SK-N-SH (cell line): ENCODE results near the gene SLC38A6. TPM values are rescaled to one million over a fixed set of nuclear protein-coding genes. Genes with fewer than 3 reads are reported as not detected.
"Not testable (repeated sequence)": the region's sequence is repeated elsewhere in the genome, so short reads cannot be mapped to it uniquely, and the experiment has no call there.

ENCODE experiments used
- CTCF ChIA-PET: fragments of 300-600, 350-600 bp; formaldehyde crosslinking; extraction: SDS; loops from one replicate; lab custom pipeline; 2021; lab: Yijun Ruan, JAX
- POLR2A ChIA-PET: fragments of 350-600 bp; sonication (Branson Sonifier 250); formaldehyde crosslinking; extraction: SDS; loops from one replicate; lab custom pipeline; 2020; ENCODE audit warnings: antibody characterized with exemption, inconsistent platforms; lab: Yijun Ruan, JAX
- DNase-seq: peaks from one replicate; pipeline ENCODE4 v3.0.0; 2012
- H2AFZ ChIP-seq: fragments of 200-600 bp; sonication (generic); 2 replicates; pipeline ENCODE4 v1.8.1; 2016; ENCODE audit warnings: antibody characterized with exemption, mild to moderate bottlenecking, low read depth
- H3F3A ChIP-seq: fragments of 200-600 bp; sonication (generic); replicated peaks from 2 replicates; pipeline ENCODE3; 2016; ENCODE audit warnings: antibody characterized with exemption, mild to moderate bottlenecking; ENCODE audit not compliant: insufficient read depth
- H3K27ac ChIP-seq, 2 experiments: fragments of 200-500 bp in 1 of 2; fragments of 200-600 bp in 1 of 2; sonication (Bioruptor generic) in 1 of 2; sonication (generic), shearing (Covaris generic) in 1 of 2; 2 replicates each; pipeline versions ENCODE4 v1.5.1 to v1.6.1; 2014 to 2016; ENCODE audit warnings: low read depth in 2 of 2, inconsistent platforms in 1 of 2, low read length in 1 of 2, mild to moderate bottlenecking in 1 of 2, mixed read lengths in 1 of 2
- H3K27me3 ChIP-seq: fragments of 200-600 bp; sonication (generic), shearing (Covaris generic); 2 replicates; pipeline ENCODE4 v1.6.1; 2016; ENCODE audit warnings: mixed run types; ENCODE audit not compliant: insufficient read depth
- H3K36me3 ChIP-seq, 2 experiments: fragments of 200-500 bp in 1 of 2; fragments of 200-600 bp in 1 of 2; sonication (Bioruptor generic) in 1 of 2; sonication (generic) in 1 of 2; replicated peaks in 1 of 2; 2 replicates each; pipeline versions ENCODE3 to v1.5.1; 2014 to 2016; ENCODE audit warnings: low read length in 1 of 2, mild to moderate bottlenecking in 1 of 2; ENCODE audit not compliant: insufficient read depth in 2 of 2, control insufficient read depth in 1 of 2
- H3K4me1 ChIP-seq, 2 experiments: fragments of 200-500 bp in 1 of 2; fragments of 200-600 bp in 1 of 2; sonication (Bioruptor generic) in 1 of 2; sonication (generic), shearing (Covaris generic) in 1 of 2; 2 replicates each; pipeline versions ENCODE4 v1.5.1 to v1.6.1; 2014 to 2016; ENCODE audit warnings: low read depth in 1 of 2, low read length in 1 of 2, mixed run types in 1 of 2; ENCODE audit not compliant: insufficient read depth in 2 of 2, control insufficient read depth in 1 of 2
- H3K4me2 ChIP-seq: fragments of 200-600 bp; sonication (generic), shearing (Covaris generic); 2 replicates; pipeline ENCODE4 v1.6.1; 2017; ENCODE audit warnings: mixed run types
- H3K4me3 ChIP-seq, 2 experiments: fragments of 200-500 bp in 1 of 2; fragments of 200-600 bp in 1 of 2; sonication (Bioruptor generic) in 1 of 2; sonication (generic), shearing (Covaris generic) in 1 of 2; 2 replicates each; pipeline versions ENCODE4 v1.5.1 to v1.8.1; 2014 to 2016; ENCODE audit warnings: low read depth in 2 of 2, inconsistent platforms in 1 of 2, low read length in 1 of 2, mild to moderate bottlenecking in 1 of 2, mixed read lengths in 1 of 2, moderate library complexity in 1 of 2
- H3K79me2 ChIP-seq: fragments of 200-600 bp; sonication (generic); 2 replicates; pipeline ENCODE4 v1.8.1; 2017; ENCODE audit warnings: mild to moderate bottlenecking; ENCODE audit not compliant: insufficient read depth
- H3K9ac ChIP-seq: fragments of 200-600 bp; sonication (generic); 2 replicates; pipeline ENCODE4 v1.6.1; 2017; ENCODE audit warnings: mixed run types
- H3K9me2 ChIP-seq: fragments of 200-600 bp; sonication (generic); 2 replicates; pipeline ENCODE4 v1.6.1; 2017; ENCODE audit warnings: mixed run types
- H3K9me3 ChIP-seq: fragments of 200-600 bp; sonication (generic); 2 replicates; pipeline ENCODE4 v1.6.1; 2017; ENCODE audit warnings: mixed run types, mild to moderate bottlenecking, moderate library complexity
- H4K20me1 ChIP-seq: fragments of 200-600 bp; sonication (generic); 2 replicates; pipeline ENCODE4 v1.6.1; 2017; ENCODE audit warnings: mild to moderate bottlenecking, mixed run types; ENCODE audit not compliant: insufficient read depth
- CHD2 ChIP-seq: fragments of 150-350 bp; IDR thresholded peaks from 2 replicates; pipeline ENCODE4 v1.6.1; 2018; ENCODE audit warnings: low read length; ENCODE audit not compliant: partially characterized antibody
- EZH2phosphoT487 ChIP-seq: fragments of 200-600 bp; sonication (generic); IDR thresholded peaks from 2 replicates; pipeline ENCODE4 v1.6.1; 2017; ENCODE audit warnings: low read depth, mixed run types, mild to moderate bottlenecking, antibody characterized with exemption, moderate library complexity, borderline replicate concordance
- FOXM1 ChIP-seq: IDR thresholded peaks from 2 replicates; pipeline ENCODE4 v1.4.0; 2012; ENCODE audit warnings: low read depth, mild to moderate bottlenecking
- GATA2 ChIP-seq: sonication (generic); formaldehyde crosslinking; IDR thresholded peaks from 2 replicates; pipeline ENCODE4 v1.5.0; 2020; ENCODE audit warnings: mild to moderate bottlenecking, missing genetic modification reagents
- JUND ChIP-seq: IDR thresholded peaks from 2 replicates; pipeline ENCODE4 v1.4.0; 2012
- MXI1 ChIP-seq: IDR thresholded peaks from 2 replicates; pipeline ENCODE4 v1.6.1; 2012; ENCODE audit warnings: mild to moderate bottlenecking, low read depth, low read length, improper control_type of control experiment
- NFIC ChIP-seq: IDR thresholded peaks from 2 replicates; pipeline ENCODE4 v1.4.0; 2012; ENCODE audit warnings: borderline replicate concordance
- NRF1 ChIP-seq: IDR thresholded peaks from 2 replicates; pipeline ENCODE4 v1.6.1; 2012; ENCODE audit warnings: low read depth, mild to moderate bottlenecking, low read length
- POLR2AphosphoS5 ChIP-seq: IDR thresholded peaks from 2 replicates; pipeline ENCODE4 v1.6.1; 2012; ENCODE audit warnings: low read depth, low read length
- RAD21 ChIP-seq: IDR thresholded peaks from 2 replicates; pipeline ENCODE4 v1.6.1; 2012; ENCODE audit warnings: mild to moderate bottlenecking, low read length
- RFX5 ChIP-seq: IDR thresholded peaks from 2 replicates; pipeline ENCODE4 v1.6.1; 2012; ENCODE audit warnings: mild to moderate bottlenecking, improper control_type of control experiment, low read length
- RXRA ChIP-seq: IDR thresholded peaks from 2 replicates; pipeline ENCODE4 v1.4.0; 2012; ENCODE audit warnings: low read depth, mild to moderate bottlenecking, borderline replicate concordance
- SIN3A ChIP-seq: IDR thresholded peaks from 2 replicates; pipeline ENCODE4 v1.6.1; 2012; ENCODE audit warnings: low read depth, mild to moderate bottlenecking, low read length, moderate library complexity, borderline replicate concordance
- TCF12 ChIP-seq: IDR thresholded peaks from 2 replicates; pipeline ENCODE4 v1.4.0; 2012
- TEAD4 ChIP-seq: IDR thresholded peaks from 2 replicates; pipeline ENCODE4 v1.4.0; 2012; ENCODE audit warnings: mild to moderate bottlenecking, borderline replicate concordance; ENCODE audit not compliant: insufficient read depth
- WGBS: methylation state at CpG from one replicate; pipeline ENCODE4 v1.1.6; 2017; ENCODE audit warnings: low lambda C conversion rate; 5-methylcytosine and 5-hydroxymethylcytosine counted together
- polyA plus RNA-seq, 3 experiments: library from polyadenylated mRNA; depleted of rRNA; stranded (reverse); fragments of >200 nt; gene quantifications; 2 replicates each; pipeline ENCODE4 v1.2.3, GENCODE V29; 2012
- TF ChIP-seq, protein P1 (sequence below): IDR thresholded peaks from 2 replicates; pipeline ENCODE4; 2012
- TF ChIP-seq, protein P2 (sequence below): fragments of 150-350 bp; IDR thresholded peaks from 2 replicates; pipeline ENCODE4 v1.6.1; 2016; ENCODE audit warnings: mild to moderate bottlenecking, low read depth, low read length
- TF ChIP-seq, protein P3 (sequence below): IDR thresholded peaks from 2 replicates; pipeline ENCODE4 v1.4.0; 2012; ENCODE audit warnings: low read depth
- TF ChIP-seq, protein P4 (sequence below): IDR thresholded peaks from 2 replicates; pipeline ENCODE4 v1.6.1; 2012; ENCODE audit warnings: mild to moderate bottlenecking, low read depth, low read length, moderate library complexity

The SLC38A6 gene
- polyA plus RNA-seq, 1 of the 3 experiments (the other 2 are of a cell fraction): 10.4 TPM

DNA sequence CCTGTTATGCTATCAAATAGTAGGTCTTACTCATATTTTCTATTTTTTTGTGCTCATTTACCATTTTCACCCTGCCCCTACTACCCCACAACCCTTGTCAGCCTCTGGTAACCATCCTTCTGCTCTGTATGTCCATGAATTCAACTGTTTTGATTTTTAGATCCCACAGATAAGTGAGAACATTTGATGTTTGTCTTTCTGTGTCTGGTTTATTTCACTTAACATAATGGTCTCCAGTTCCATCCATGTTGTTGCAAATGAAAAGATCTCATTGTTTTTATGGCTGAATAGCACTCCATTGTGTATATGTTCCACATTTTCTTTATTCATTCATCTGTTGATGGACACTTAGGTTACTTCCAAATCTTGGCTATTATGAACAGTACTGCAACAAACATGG is 91.4 kb downstream of the SLC38A6 start:
- H4K20me1 ChIP-seq, H3F3A ChIP-seq, H3K9me3 ChIP-seq, H3K27ac ChIP-seq, H3K4me1 ChIP-seq, CTCF ChIA-PET, H3K4me3 ChIP-seq, H3K4me2 ChIP-seq, DNase-seq, H3K79me2 ChIP-seq, H3K9me2 ChIP-seq, H3K27me3 ChIP-seq, H2AFZ ChIP-seq, POLR2A ChIA-PET, H3K9ac ChIP-seq: not testable (repeated sequence)
- TF ChIP-seq TCF12: peak; percentile 54
- peaks cover 0 to 19% of the 10 kb centered on the region in 2 experiments for H3K36me3 ChIP-seq

DNA sequence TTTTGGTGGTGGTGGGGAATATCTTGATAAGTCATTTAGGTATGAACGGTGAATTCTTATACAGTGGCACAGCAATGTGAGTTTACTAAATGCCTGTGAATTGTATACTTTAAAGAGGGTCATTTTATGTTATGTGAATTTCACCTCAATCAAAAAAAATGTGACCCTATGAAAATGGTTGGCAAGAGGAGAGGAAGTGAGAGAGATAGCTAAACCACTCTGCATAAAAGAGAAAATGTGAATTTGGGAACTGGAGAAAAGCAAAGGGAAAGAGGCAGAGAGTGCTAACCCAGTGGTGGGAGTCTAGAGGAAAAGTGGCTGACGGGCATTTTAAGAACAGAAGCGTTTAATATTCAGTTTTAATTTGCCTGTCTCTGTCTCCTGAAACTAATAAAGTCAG is 93.8 kb downstream of the SLC38A6 start:
- CTCF ChIA-PET: interaction anchor here (1.0 kb wide), 1 partner anchor 49 kb away, joined by 3 read pairs; no protein-coding TSS in a partner anchor
- no peaks in the 10 kb centered on the region for H3F3A ChIP-seq
- H3K4me1 ChIP-seq: no peaks in the 10 kb centered on the region
- no peak overlapping the region for H3K4me3 ChIP-seq
- H3K4me2 ChIP-seq: no peak overlapping the region
- no peak overlapping the region for H3K27ac ChIP-seq
- H3K9me2 ChIP-seq: no peaks in the 10 kb centered on the region
- no peak overlapping the region for H3K9ac ChIP-seq
- no peak for DNase-seq
- TF ChIP-seq GATA2 (CRISPR knock-in tag): no peak
- TF ChIP-seq RAD21: no peak
- no peak for TF ChIP-seq RFX5
- TF ChIP-seq CHD2: no peak
- H3K79me2 ChIP-seq: no peaks in the 10 kb centered on the region
- peaks cover 0 to 24% of the 10 kb centered on the region in 2 experiments for H3K36me3 ChIP-seq
- no peaks in the 10 kb centered on the region for H3K9me3 ChIP-seq
- POLR2A ChIA-PET: no interaction called here
- no peaks in the 10 kb centered on the region for H4K20me1 ChIP-seq
- no peaks in the 10 kb centered on the region for H3K27me3 ChIP-seq
- no peak overlapping the region for H2AFZ ChIP-seq
- WGBS: 99% methylated on average over 3 of the region's 3 CpGs

DNA sequence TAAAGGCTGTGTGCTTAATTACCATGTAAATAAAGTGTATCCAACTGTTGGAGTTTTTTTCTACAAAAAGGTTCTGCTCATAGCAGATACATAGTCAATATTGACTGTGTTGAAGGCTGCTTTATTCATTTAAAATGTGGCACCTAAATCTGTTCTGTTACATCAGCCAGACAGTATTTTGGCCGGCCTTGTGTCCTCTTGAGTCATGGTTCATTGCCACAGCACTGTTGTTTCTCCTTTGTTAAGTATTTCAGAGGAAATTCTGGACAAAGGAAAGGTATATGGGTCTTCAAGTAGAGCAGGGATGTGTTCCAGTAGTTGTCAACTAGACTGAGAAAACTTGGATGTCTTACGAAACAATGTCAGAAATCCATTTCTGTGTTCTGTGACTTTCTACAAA is 95.5 kb downstream of the SLC38A6 start:
- H4K20me1 ChIP-seq: no peaks in the 10 kb centered on the region
- no peak overlapping the region for H3K27ac ChIP-seq
- peaks cover 0 to 18% of the 10 kb centered on the region in 2 experiments for H3K36me3 ChIP-seq
- H3K4me2 ChIP-seq: no peak overlapping the region
- H3K9me2 ChIP-seq: no peaks in the 10 kb centered on the region
- ChIA-PET CTCF (no interaction called here), POLR2A (no interaction called here)
- H3F3A ChIP-seq: no peaks in the 10 kb centered on the region
- H3K4me1 ChIP-seq: peaks cover 0 to 6% of the 10 kb centered on the region in 2 experiments; a peak in 1 of 4 replicates
- no peaks in the 10 kb centered on the region for H3K9me3 ChIP-seq
- DNase-seq: no peak
- no peaks in the 10 kb centered on the region for H3K27me3 ChIP-seq
- WGBS: 87% methylated on average over 2 of the region's 2 CpGs
- no peak overlapping the region for H2AFZ ChIP-seq
- no peak overlapping the region for H3K4me3 ChIP-seq
- H3K79me2 ChIP-seq: no peaks in the 10 kb centered on the region
- no peak overlapping the region for H3K9ac ChIP-seq
- TF ChIP-seq RXRA (no peak), NRF1 (no peak), TEAD4 (no peak), POLR2AphosphoS5 (no peak), EZH2phosphoT487 (no peak), FOXM1 (no peak), JUND (no peak), MXI1 (no peak), TCF12 (no peak), NFIC (no peak), RAD21 (no peak), SIN3A (no peak)
- TF ChIP-seq, protein P1, sequence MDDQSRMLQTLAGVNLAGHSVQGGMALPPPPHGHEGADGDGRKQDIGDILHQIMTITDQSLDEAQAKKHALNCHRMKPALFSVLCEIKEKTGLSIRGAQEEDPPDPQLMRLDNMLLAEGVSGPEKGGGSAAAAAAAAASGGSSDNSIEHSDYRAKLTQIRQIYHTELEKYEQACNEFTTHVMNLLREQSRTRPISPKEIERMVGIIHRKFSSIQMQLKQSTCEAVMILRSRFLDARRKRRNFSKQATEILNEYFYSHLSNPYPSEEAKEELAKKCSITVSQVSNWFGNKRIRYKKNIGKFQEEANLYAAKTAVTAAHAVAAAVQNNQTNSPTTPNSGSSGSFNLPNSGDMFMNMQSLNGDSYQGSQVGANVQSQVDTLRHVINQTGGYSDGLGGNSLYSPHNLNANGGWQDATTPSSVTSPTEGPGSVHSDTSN: no peak
- TF ChIP-seq, protein P2, sequence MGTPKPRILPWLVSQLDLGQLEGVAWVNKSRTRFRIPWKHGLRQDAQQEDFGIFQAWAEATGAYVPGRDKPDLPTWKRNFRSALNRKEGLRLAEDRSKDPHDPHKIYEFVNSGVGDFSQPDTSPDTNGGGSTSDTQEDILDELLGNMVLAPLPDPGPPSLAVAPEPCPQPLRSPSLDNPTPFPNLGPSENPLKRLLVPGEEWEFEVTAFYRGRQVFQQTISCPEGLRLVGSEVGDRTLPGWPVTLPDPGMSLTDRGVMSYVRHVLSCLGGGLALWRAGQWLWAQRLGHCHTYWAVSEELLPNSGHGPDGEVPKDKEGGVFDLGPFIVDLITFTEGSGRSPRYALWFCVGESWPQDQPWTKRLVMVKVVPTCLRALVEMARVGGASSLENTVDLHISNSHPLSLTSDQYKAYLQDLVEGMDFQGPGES: no peak
- TF ChIP-seq, protein P3, sequence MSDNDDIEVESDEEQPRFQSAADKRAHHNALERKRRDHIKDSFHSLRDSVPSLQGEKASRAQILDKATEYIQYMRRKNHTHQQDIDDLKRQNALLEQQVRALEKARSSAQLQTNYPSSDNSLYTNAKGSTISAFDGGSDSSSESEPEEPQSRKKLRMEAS: no peak
- TF ChIP-seq, protein P4, sequence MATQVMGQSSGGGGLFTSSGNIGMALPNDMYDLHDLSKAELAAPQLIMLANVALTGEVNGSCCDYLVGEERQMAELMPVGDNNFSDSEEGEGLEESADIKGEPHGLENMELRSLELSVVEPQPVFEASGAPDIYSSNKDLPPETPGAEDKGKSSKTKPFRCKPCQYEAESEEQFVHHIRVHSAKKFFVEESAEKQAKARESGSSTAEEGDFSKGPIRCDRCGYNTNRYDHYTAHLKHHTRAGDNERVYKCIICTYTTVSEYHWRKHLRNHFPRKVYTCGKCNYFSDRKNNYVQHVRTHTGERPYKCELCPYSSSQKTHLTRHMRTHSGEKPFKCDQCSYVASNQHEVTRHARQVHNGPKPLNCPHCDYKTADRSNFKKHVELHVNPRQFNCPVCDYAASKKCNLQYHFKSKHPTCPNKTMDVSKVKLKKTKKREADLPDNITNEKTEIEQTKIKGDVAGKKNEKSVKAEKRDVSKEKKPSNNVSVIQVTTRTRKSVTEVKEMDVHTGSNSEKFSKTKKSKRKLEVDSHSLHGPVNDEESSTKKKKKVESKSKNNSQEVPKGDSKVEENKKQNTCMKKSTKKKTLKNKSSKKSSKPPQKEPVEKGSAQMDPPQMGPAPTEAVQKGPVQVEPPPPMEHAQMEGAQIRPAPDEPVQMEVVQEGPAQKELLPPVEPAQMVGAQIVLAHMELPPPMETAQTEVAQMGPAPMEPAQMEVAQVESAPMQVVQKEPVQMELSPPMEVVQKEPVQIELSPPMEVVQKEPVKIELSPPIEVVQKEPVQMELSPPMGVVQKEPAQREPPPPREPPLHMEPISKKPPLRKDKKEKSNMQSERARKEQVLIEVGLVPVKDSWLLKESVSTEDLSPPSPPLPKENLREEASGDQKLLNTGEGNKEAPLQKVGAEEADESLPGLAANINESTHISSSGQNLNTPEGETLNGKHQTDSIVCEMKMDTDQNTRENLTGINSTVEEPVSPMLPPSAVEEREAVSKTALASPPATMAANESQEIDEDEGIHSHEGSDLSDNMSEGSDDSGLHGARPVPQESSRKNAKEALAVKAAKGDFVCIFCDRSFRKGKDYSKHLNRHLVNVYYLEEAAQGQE: no peak
